CD14-positive monocyte (primary cell): ENCODE data around the gene SPRTN. TPM values are rescaled to one million over a fixed set of nuclear protein-coding genes. Genes with fewer than 3 reads are reported as not detected.

Experiments
- DNase-seq, 3 donors: peaks; one replicate each; pipeline ENCODE4 v3.0.0-alpha.2; 2011 to 2022
- H2AFZ ChIP-seq: 2 replicates; pipeline ENCODE4 v1.6.0; 2012; ENCODE audit warnings: mild to moderate bottlenecking, low read depth, low read length, inconsistent platforms; ENCODE audit not compliant: insufficient read depth, poor library complexity, severe bottlenecking
- H3K27ac ChIP-seq, 2 donors: 1 replicate in 1 of 2; 2 replicates in 1 of 2; pipeline ENCODE4 v1.5.1; 2012 to 2013; ENCODE audit warnings: low read length in 2 of 2, control low read depth in 1 of 2, inconsistent platforms in 1 of 2, low read depth in 1 of 2, mild to moderate bottlenecking in 1 of 2
- H3K27me3 ChIP-seq, 2 donors: one replicate each; pipeline versions ENCODE4 v1.6.0 to v1.6.1; 2011 to 2013; ENCODE audit warnings: low read length in 2 of 2; ENCODE audit not compliant: control insufficient read depth in 2 of 2, insufficient read depth in 2 of 2
- H3K36me3 ChIP-seq, 2 donors: replicated peaks in 1 of 2; 1 replicate in 1 of 2; 2 replicates in 1 of 2; pipeline versions ENCODE4 v1.5.1 to v1.6.1; 2012 to 2013; ENCODE audit warnings: low read length in 2 of 2, control low read depth in 1 of 2, inconsistent platforms in 1 of 2, mild to moderate bottlenecking in 1 of 2; ENCODE audit not compliant: insufficient read depth in 2 of 2, control insufficient read depth in 1 of 2
- H3K4me1 ChIP-seq, 2 donors: 1 replicate in 1 of 2; 2 replicates in 1 of 2; pipeline versions ENCODE4 v1.5.1 to v1.6.1; 2012 to 2013; ENCODE audit warnings: low read length in 2 of 2, control low read depth in 1 of 2, inconsistent platforms in 1 of 2, mild to moderate bottlenecking in 1 of 2, moderate library complexity in 1 of 2; ENCODE audit not compliant: insufficient read depth in 2 of 2, control insufficient read depth in 1 of 2
- H3K4me2 ChIP-seq: replicated peaks from 2 replicates; pipeline ENCODE3; 2012; ENCODE audit warnings: low read length, moderate library complexity, mild to moderate bottlenecking; ENCODE audit not compliant: poor library complexity, severe bottlenecking; ENCODE audit errors: extremely low read depth
- H3K4me3 ChIP-seq, 3 experiments: fragments of 200-600 bp in 1 of 3; sonication (generic) in 1 of 3; replicated peaks in 1 of 3; 1 replicate in 2 of 3; 2 replicates in 1 of 3; pipeline ENCODE4 v1.5.1; 2011 to 2013; ENCODE audit warnings: low read length in 3 of 3, mild to moderate bottlenecking in 3 of 3, control low read depth in 2 of 3, low read depth in 2 of 3, inconsistent platforms in 1 of 3, moderate library complexity in 1 of 3
- H3K79me2 ChIP-seq: 2 replicates; pipeline ENCODE4 v1.6.0; 2012; ENCODE audit warnings: mild to moderate bottlenecking, control low read depth, inconsistent platforms, low read length, moderate library complexity; ENCODE audit not compliant: insufficient read depth
- H3K9ac ChIP-seq: 2 replicates; pipeline ENCODE4 v1.6.0; 2017; ENCODE audit warnings: low read length, mild to moderate bottlenecking; ENCODE audit not compliant: insufficient read depth, poor library complexity, severe bottlenecking
- H3K9me3 ChIP-seq, 2 donors: replicated peaks in 1 of 2; 1 replicate in 1 of 2; 2 replicates in 1 of 2; pipeline versions ENCODE4 v1.5.1 to v1.6.1; 2012 to 2013; ENCODE audit warnings: low read length in 2 of 2, control low read depth in 1 of 2; ENCODE audit not compliant: control insufficient read depth in 1 of 2, insufficient read depth in 1 of 2
- H4K20me1 ChIP-seq: 2 replicates; pipeline ENCODE4 v1.6.0; 2012; ENCODE audit warnings: mild to moderate bottlenecking, low read length, control low read depth, moderate library complexity; ENCODE audit not compliant: insufficient read depth
- H3K27ac Mint-ChIP-seq, 7 donors: one replicate each; pipeline ENCODE4 v1.8.0; 2020; ENCODE audit warnings: mild to moderate bottlenecking in 7 of 7, mixed read lengths in 7 of 7, moderate library complexity in 6 of 7, inconsistent platforms in 2 of 7
- H3K27me3 Mint-ChIP-seq, 3 donors: one replicate each; pipeline ENCODE4 v1.8.0; 2021 to 2022; ENCODE audit warnings: low read depth in 3 of 3, mild to moderate bottlenecking in 3 of 3, mixed read lengths in 3 of 3, moderate library complexity in 3 of 3, inconsistent platforms in 1 of 3
- H3K36me3 Mint-ChIP-seq, 2 donors: one replicate each; pipeline ENCODE4 v1.8.0; 2020; ENCODE audit warnings: mixed read lengths in 2 of 2, inconsistent platforms in 1 of 2, mild to moderate bottlenecking in 1 of 2
- H3K4me1 Mint-ChIP-seq: one replicate; pipeline ENCODE4 v1.8.0; 2020; ENCODE audit warnings: mild to moderate bottlenecking, mixed read lengths
- H3K4me3 Mint-ChIP-seq, 2 donors: one replicate each; pipeline ENCODE4 v1.8.0; 2020; ENCODE audit warnings: mild to moderate bottlenecking in 2 of 2, mixed read lengths in 2 of 2, moderate library complexity in 1 of 2
- H3K9me3 Mint-ChIP-seq, 7 donors: one replicate each; pipeline ENCODE4 v1.8.0; 2020 to 2022; ENCODE audit warnings: mixed read lengths in 7 of 7, mild to moderate bottlenecking in 6 of 7, moderate library complexity in 6 of 7, inconsistent platforms in 2 of 7
- WGBS: methylation state at CpG from one replicate; pipeline ENCODE4 v1.1.5; 2013; ENCODE audit warnings: missing lambda C conversion rate; ENCODE audit not compliant: insufficient coverage; 5-methylcytosine and 5-hydroxymethylcytosine counted together
- intact Hi-C, 2 donors: fragments of 100-400 bp; cut with micrococcal nuclease; formaldehyde crosslinking; loops; one replicate each; pipeline versions ENCODE4 v1.15.0 to v1.15.1; 2023
- polyA plus RNA-seq, 3 donors: library from polyadenylated mRNA; depleted of rRNA in 1 of 3; unstranded in 2 of 3; stranded (reverse) in 1 of 3; fragments of 300-500 nt in 2 of 3; fragments of >200 nt in 1 of 3; fragmentation: Illumina TruSeq in 2 of 3; gene quantifications; 1 replicate in 2 of 3; 2 replicates in 1 of 3; pipeline ENCODE4 v1.2.3, GENCODE V29; 2012 to 2021
- TF ChIP-seq, protein P1 (sequence below): fragments of 200-600 bp; IDR thresholded peaks from one replicate; pipeline ENCODE4 v1.8.0; 2022; ENCODE audit warnings: antibody characterized with exemption, mild to moderate bottlenecking

SPRTN gene
- polyA plus RNA-seq, 3 donors: 4.5 to 9.1 (median 7.8) TPM

DNA sequence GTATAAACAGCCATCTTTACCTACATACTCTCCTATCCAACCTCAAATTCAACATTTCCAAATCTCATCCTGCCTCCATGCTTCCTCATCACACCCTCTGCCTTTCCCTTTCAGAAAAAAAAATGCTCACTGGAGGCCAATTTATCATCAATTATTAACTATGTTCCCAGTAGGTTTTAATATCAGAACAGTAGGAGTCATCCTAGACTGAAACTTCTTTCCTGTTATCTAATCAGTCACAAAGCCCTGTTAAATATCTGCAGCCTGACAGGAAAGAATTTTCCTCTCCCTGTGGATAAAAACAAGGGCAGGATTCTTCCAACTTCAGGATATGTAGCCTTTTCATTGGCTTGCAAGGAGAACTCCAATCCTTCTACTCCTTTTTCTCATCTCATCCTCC, 55.6 kb downstream of the SPRTN start:
- TF ChIP-seq, protein P1, sequence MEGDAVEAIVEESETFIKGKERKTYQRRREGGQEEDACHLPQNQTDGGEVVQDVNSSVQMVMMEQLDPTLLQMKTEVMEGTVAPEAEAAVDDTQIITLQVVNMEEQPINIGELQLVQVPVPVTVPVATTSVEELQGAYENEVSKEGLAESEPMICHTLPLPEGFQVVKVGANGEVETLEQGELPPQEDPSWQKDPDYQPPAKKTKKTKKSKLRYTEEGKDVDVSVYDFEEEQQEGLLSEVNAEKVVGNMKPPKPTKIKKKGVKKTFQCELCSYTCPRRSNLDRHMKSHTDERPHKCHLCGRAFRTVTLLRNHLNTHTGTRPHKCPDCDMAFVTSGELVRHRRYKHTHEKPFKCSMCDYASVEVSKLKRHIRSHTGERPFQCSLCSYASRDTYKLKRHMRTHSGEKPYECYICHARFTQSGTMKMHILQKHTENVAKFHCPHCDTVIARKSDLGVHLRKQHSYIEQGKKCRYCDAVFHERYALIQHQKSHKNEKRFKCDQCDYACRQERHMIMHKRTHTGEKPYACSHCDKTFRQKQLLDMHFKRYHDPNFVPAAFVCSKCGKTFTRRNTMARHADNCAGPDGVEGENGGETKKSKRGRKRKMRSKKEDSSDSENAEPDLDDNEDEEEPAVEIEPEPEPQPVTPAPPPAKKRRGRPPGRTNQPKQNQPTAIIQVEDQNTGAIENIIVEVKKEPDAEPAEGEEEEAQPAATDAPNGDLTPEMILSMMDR: no peak
- Mint-ChIP-seq H3K9me3 (no peaks in the 10 kb centered on the region), H3K4me1 (peaks cover 48% of the 10 kb centered on the region), H3K36me3 (peaks cover 5 to 31% of the 10 kb centered on the region in 2 donors), H3K27ac (no peak overlapping the region), H3K27me3 (no peaks in the 10 kb centered on the region), H3K4me3 (no peak overlapping the region)
- Histone ChIP-seq H3K4me1 (peaks cover 22 to 28% of the 10 kb centered on the region in 2 donors), H3K79me2 (peaks cover 93% of the 10 kb centered on the region), H3K4me3 (no peak overlapping the region), H3K4me2 (no peak overlapping the region), H3K36me3 (no peaks in the 10 kb centered on the region), H4K20me1 (peaks cover 96% of the 10 kb centered on the region), H3K9me3 (no peaks in the 10 kb centered on the region), H3K27ac (no peak overlapping the region), H3K27me3 (no peaks in the 10 kb centered on the region), H3K9ac (no peak overlapping the region), H2AFZ (no peak overlapping the region)
- no peak for DNase-seq
- intact Hi-C loops: no loop called here

DNA sequence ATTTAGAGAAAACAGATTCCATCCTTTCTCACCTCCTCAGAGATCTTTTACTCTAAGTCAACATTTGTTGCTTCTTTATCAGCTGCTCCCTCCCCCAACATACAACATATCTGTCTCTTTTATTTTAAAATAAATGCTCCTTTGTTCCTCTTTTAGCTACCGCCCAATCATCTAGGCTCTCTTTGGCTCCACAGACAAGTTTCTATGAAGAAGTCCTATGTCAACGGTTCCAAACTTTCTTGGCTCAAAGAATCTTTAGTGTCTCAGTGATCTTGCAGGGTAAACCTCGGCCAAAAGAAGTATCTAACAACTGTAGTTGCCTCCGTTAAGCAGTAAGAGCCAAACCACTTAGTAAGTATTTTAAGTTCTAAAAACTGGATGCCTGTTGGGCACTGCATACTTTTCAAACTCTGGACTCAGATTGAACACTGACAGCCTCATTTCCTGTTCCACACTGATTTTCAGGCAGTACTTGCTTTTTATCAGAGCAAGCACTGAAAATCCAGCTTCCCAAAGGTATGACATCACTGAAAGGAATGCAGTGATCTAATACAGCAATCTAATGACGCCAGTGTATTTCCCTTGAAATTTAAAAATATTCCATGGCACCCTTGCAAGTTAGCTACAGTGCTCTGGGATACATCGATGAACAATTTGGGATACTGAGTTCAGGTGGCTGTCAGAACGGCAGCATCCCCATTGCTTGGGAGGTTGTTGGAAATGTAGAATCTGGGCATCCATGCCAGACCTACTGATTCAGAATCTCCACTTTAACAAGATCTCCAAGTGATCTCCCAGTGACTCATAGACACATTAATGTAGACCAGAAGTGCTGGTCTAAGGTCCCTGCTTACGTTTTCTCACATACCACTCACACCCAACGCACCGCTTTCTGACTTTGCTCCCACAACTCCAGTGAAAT, 57.2 kb downstream of the SPRTN start:
- Histone ChIP-seq H3K4me2 (no peak overlapping the region), H3K9ac (no peak overlapping the region), H3K27me3 (no peaks in the 10 kb centered on the region), H3K27ac (peak overlapping the region in 1 of 2 donors; percentile 58), H3K4me3 (no peak overlapping the region), H4K20me1 (peaks cover 96% of the 10 kb centered on the region), H3K36me3 (no peaks in the 10 kb centered on the region), H3K4me1 (peaks cover 23 to 28% of the 10 kb centered on the region in 2 donors), H3K9me3 (no peaks in the 10 kb centered on the region), H2AFZ (no peak overlapping the region), H3K79me2 (peaks cover 93% of the 10 kb centered on the region)
- no peaks in the 10 kb centered on the region for H3K9me3 Mint-ChIP-seq
- TF ChIP-seq, protein P1: no peak
- 45% methylated on average over 7 of the region's 10 CpGs for WGBS
- H3K36me3 Mint-ChIP-seq: peaks cover 2 to 21% of the 10 kb centered on the region in 2 donors
- intact Hi-C loops: no loop called here
- peak in 1 of 3 donors; percentile 40 for DNase-seq
- no peaks in the 10 kb centered on the region for H3K27me3 Mint-ChIP-seq
- peaks cover 46% of the 10 kb centered on the region for H3K4me1 Mint-ChIP-seq
- peak overlapping the region in 4 of 7 donors; percentile 33 to 49 (median 45) for H3K27ac Mint-ChIP-seq
- no peak overlapping the region for H3K4me3 Mint-ChIP-seq
